Endothelial cell of umbilical vein (primary cell): ENCODE results near the gene FXYD7. TPM values are rescaled to one million over a fixed set of nuclear protein-coding genes. Genes with fewer than 3 reads are reported as not detected.

Experiments used
- BruUV-seq: library from RNA; stranded (reverse); fragments of 400-500 nt; replicated peaks from 2 replicates; lab custom pipeline; 2021; lab: Mats Ljungman, UMichigan
- CTCF ChIA-PET: fragments of 300-600, 350-600 bp; sonication (Branson Sonifier 250); formaldehyde crosslinking; loops from one replicate; lab custom pipeline; 2021; ENCODE audit warnings: antibody characterized with exemption, inconsistent platforms; lab: Charles Lee
- POLR2A ChIA-PET: fragments of 300-600, 350-600 bp; sonication (Branson Sonifier 250); formaldehyde crosslinking; loops from one replicate; lab custom pipeline; 2021; ENCODE audit warnings: antibody characterized with exemption, inconsistent platforms; lab: Charles Lee
- DNase-seq: peaks from one replicate; pipeline ENCODE4 v3.0.0-alpha.2; 2011; ENCODE audit warnings: low read depth, low spot score
- FAIRE-seq: peaks from 2 replicates; lab custom pipeline; 2011; peaks lifted over from hg19 to GRCh38; lab: Jason Lieb, UNC
- H2AFZ ChIP-seq: 2 replicates; pipeline ENCODE4 v1.6.0; 2012; ENCODE audit warnings: low read depth, low read length, control low read depth, inconsistent platforms
- H3K27ac ChIP-seq: 2 replicates; pipeline ENCODE4 v1.5.1; 2011; ENCODE audit warnings: low read depth, mild to moderate bottlenecking, control low read depth, low read length, moderate library complexity; ENCODE audit not compliant: insufficient read depth
- H3K27me3 ChIP-seq, 2 experiments: 2 replicates each; pipeline versions ENCODE4 v1.6.0 to v1.6.1; 2011; ENCODE audit warnings: low read length in 2 of 2, mixed read lengths in 1 of 2; ENCODE audit not compliant: control insufficient read depth in 2 of 2, insufficient read depth in 2 of 2
- H3K36me3 ChIP-seq, 2 experiments: 2 replicates in 1 of 2; 3 replicates in 1 of 2; pipeline ENCODE4 v1.5.1; 2011; ENCODE audit warnings: low read length in 2 of 2, mild to moderate bottlenecking in 1 of 2, moderate library complexity in 1 of 2; ENCODE audit not compliant: control insufficient read depth in 2 of 2, insufficient read depth in 2 of 2; ENCODE audit errors: extremely low read depth in 1 of 2
- H3K4me1 ChIP-seq: 3 replicates; pipeline ENCODE4 v1.5.1; 2011; ENCODE audit warnings: mild to moderate bottlenecking, low read length; ENCODE audit not compliant: control insufficient read depth, insufficient read depth; ENCODE audit errors: extremely low read depth
- H3K4me2 ChIP-seq: 2 replicates; pipeline ENCODE4 v1.6.1; 2011; ENCODE audit warnings: low read length, control low read depth, mixed read lengths; ENCODE audit not compliant: insufficient read depth
- H3K4me3 ChIP-seq, 3 experiments: fragments of 200-600 bp in 1 of 3; sonication (generic), shearing (Covaris generic) in 1 of 3; replicated peaks in 1 of 3; 2 replicates each; pipeline ENCODE4 v1.5.1; 2011 to 2016; ENCODE audit warnings: control low read depth in 3 of 3, low read length in 3 of 3, mild to moderate bottlenecking in 2 of 3, inconsistent platforms in 1 of 3, low read depth in 1 of 3, moderate library complexity in 1 of 3; ENCODE audit not compliant: insufficient read depth in 1 of 3
- H3K79me2 ChIP-seq: 2 replicates; pipeline ENCODE4 v1.6.0; 2012; ENCODE audit warnings: low read length, inconsistent platforms; ENCODE audit not compliant: control insufficient read depth, insufficient read depth
- H3K9ac ChIP-seq: replicated peaks from 2 replicates; pipeline ENCODE3; 2011; ENCODE audit warnings: low read length, control low read depth; ENCODE audit not compliant: insufficient read depth; ENCODE audit errors: extremely low read depth
- H3K9me1 ChIP-seq: replicated peaks from 3 replicates; pipeline ENCODE4 v1.6.0; 2011; ENCODE audit warnings: mild to moderate bottlenecking, low read length; ENCODE audit not compliant: control insufficient read depth, insufficient read depth; ENCODE audit errors: extremely low read depth
- H3K9me3 ChIP-seq: replicated peaks from 2 replicates; pipeline ENCODE4 v1.5.1; 2012; ENCODE audit warnings: low read length, inconsistent platforms; ENCODE audit not compliant: control insufficient read depth, insufficient read depth
- H4K20me1 ChIP-seq: replicated peaks from 2 replicates; pipeline ENCODE3; 2011; ENCODE audit warnings: mild to moderate bottlenecking, low read length; ENCODE audit not compliant: control insufficient read depth, insufficient read depth; ENCODE audit errors: extremely low read depth
- EZH2 ChIP-seq: IDR thresholded peaks from 2 replicates; pipeline ENCODE4 v1.6.1; 2012; ENCODE audit warnings: borderline replicate concordance, low read depth, mild to moderate bottlenecking, moderate library complexity, low read length, inconsistent platforms; ENCODE audit not compliant: severe bottlenecking
- FOS ChIP-seq: IDR thresholded peaks from 2 replicates; pipeline ENCODE4 v1.6.1; 2011; ENCODE audit warnings: mild to moderate bottlenecking, low read length, moderate library complexity, borderline replicate concordance; ENCODE audit not compliant: insufficient read depth
- GATA2 ChIP-seq: IDR thresholded peaks from 2 replicates; pipeline ENCODE4 v1.7.0; 2011; ENCODE audit warnings: low read depth, mild to moderate bottlenecking, moderate library complexity, mixed read lengths, low read length; ENCODE audit not compliant: insufficient read length, insufficient read depth
- JUN ChIP-seq: IDR thresholded peaks from 2 replicates; pipeline ENCODE4 v1.6.1; 2011; ENCODE audit warnings: borderline replicate concordance, low read depth; ENCODE audit not compliant: insufficient read length, insufficient read depth
- MYC ChIP-seq: IDR thresholded peaks from one replicate; pipeline ENCODE4 v1.6.1; 2011; ENCODE audit warnings: mild to moderate bottlenecking, low read depth, low read length
- POLR2A ChIP-seq: IDR thresholded peaks from 2 replicates; pipeline ENCODE4 v1.6.1; 2012; ENCODE audit warnings: low read depth, mild to moderate bottlenecking, control low read depth, low read length
- POLR2AphosphoS5 ChIP-seq: IDR thresholded peaks from 2 replicates; pipeline ENCODE4 v1.6.1; 2012; ENCODE audit warnings: low read depth, mild to moderate bottlenecking, control low read depth, low read length, moderate library complexity; ENCODE audit not compliant: insufficient read depth
- dilution Hi-C: fragments of 300-500 bp; cut with MboI; formaldehyde crosslinking; loops from one replicate; pipeline ENCODE4 v1.15.0; 2019; ENCODE audit warnings: low sequenced_read_pairs; ENCODE audit not compliant: extremely low pct_ligation_motif_present
- intact Hi-C: fragments of 100-400 bp; cut with micrococcal nuclease; formaldehyde crosslinking; loops from one replicate; pipeline ENCODE4 v1.10.0; 2022
- polyA plus RNA-seq, 4 experiments: library from polyadenylated mRNA; depleted of rRNA in 3 of 4; stranded (reverse) in 3 of 4; unstranded in 1 of 4; fragments of >200 nt; gene quantifications; 2 replicates each; pipeline versions ENCODE4 v1.2.1 to v1.2.3, GENCODE V29; 2011 to 2012; ENCODE audit warnings: missing spikeins in 1 of 4
- total RNA-seq: library from RNA; stranded (reverse); gene quantifications from 2 replicates; pipeline ENCODE4 v1.2.3, GENCODE V29; 2021
- TF ChIP-seq, protein P1 (sequence below), 2 donors: IDR thresholded peaks; 1 replicate in 1 of 2; 2 replicates in 1 of 2; pipeline ENCODE4 v1.5.1; 2011; ENCODE audit warnings: low read length in 2 of 2, mild to moderate bottlenecking in 2 of 2, moderate library complexity in 2 of 2, control low read depth in 1 of 2, inconsistent platforms in 1 of 2, low read depth in 1 of 2; ENCODE audit not compliant: insufficient read depth in 1 of 2; ENCODE audit errors: extremely low read depth in 1 of 2
- TF ChIP-seq, protein P2 (sequence below): IDR thresholded peaks from 2 replicates; pipeline ENCODE4 v1.6.1; 2011; ENCODE audit not compliant: insufficient read depth, insufficient read length

Gene FXYD7
- total and polyA plus RNA-seq, 2 donors (not counting 3 experiments of a cell fraction or from before 2014, with no cell fraction given), result not detected

DNA sequence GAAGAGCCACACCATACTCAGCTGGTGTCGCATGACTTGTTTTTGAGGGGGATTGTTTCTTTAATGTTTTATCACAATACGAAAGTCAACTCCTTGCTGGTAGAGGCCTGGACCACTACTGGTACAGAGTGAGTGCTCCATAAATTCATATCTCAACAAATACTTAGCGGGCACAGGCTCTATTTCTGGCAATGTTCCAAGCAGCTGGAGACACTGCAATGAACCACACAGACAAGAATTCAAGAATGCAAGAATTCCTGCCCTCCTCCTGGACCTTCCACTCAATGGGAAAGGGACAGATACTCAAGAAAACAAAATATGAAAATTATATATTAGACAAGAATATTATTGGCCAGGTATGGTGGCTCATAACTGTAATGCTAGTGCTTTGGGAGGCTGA lies 6.4 kb downstream of the FXYD7 start:
- CTCF ChIA-PET, result no interaction called here
- Histone ChIP-seq H3K79me2 (no peaks in the 10 kb centered on the region), H3K36me3 (no peaks in the 10 kb centered on the region), H3K9me3 (no peaks in the 10 kb centered on the region), H3K4me3 (no peak overlapping the region), H3K27me3 (peaks cover 0 to 2% of the 10 kb centered on the region in 2 experiments), H2AFZ (no peak overlapping the region), H3K9me1 (no peaks in the 10 kb centered on the region), H3K4me1 (peaks cover 9% of the 10 kb centered on the region), H4K20me1 (no peaks in the 10 kb centered on the region), H3K4me2 (no peak overlapping the region), H3K27ac (no peak overlapping the region), H3K9ac (no peak overlapping the region)
- no peak for DNase-seq
- intact Hi-C loops (no loop called here), dilution Hi-C loops (no loop called here)
- TF ChIP-seq POLR2A (no peak), FOS (no peak), MYC (no peak), GATA2 (no peak), EZH2 (no peak), POLR2AphosphoS5 (no peak), JUN (no peak)
- TF ChIP-seq, protein P1, sequence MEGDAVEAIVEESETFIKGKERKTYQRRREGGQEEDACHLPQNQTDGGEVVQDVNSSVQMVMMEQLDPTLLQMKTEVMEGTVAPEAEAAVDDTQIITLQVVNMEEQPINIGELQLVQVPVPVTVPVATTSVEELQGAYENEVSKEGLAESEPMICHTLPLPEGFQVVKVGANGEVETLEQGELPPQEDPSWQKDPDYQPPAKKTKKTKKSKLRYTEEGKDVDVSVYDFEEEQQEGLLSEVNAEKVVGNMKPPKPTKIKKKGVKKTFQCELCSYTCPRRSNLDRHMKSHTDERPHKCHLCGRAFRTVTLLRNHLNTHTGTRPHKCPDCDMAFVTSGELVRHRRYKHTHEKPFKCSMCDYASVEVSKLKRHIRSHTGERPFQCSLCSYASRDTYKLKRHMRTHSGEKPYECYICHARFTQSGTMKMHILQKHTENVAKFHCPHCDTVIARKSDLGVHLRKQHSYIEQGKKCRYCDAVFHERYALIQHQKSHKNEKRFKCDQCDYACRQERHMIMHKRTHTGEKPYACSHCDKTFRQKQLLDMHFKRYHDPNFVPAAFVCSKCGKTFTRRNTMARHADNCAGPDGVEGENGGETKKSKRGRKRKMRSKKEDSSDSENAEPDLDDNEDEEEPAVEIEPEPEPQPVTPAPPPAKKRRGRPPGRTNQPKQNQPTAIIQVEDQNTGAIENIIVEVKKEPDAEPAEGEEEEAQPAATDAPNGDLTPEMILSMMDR (IDR thresholded peaks at IDR 0.05; ENCODE audit: extremely low read depth in 1 of 2, insufficient read depth in 1 of 2, low read depth in 1 of 2, low read length in 2 of 2), result no peak
- TF ChIP-seq, protein P2, sequence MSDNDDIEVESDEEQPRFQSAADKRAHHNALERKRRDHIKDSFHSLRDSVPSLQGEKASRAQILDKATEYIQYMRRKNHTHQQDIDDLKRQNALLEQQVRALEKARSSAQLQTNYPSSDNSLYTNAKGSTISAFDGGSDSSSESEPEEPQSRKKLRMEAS, result no peak
- BruUV-seq, result no TSS peak
- POLR2A ChIA-PET, result no interaction called here
- no peak for FAIRE-seq
